ENCODE measurements around the gene PXYLP1. TPM values are rescaled to one million over a fixed set of nuclear protein-coding genes. Genes with fewer than 3 reads are reported as not detected.
"Not testable (repeated sequence)": the region's sequence is repeated elsewhere in the genome, so short reads cannot be mapped to it uniquely, and the experiment has no call there.

PXYLP1 gene
- total and polyA plus RNA-seq, 8 donors = 11.6 to 35.3 (median 28.3) TPM

- Histone ChIP-seq H3K4me1 (peaks cover 5 to 24% of the 10 kb centered on the region in 2 donors), H3K27me3 (no peaks in the 10 kb centered on the region), H3K4me3 (peak overlapping the region; percentile 50 to 73), H3K36me3 (no peaks in the 10 kb centered on the region), H3K27ac (peak overlapping the region; percentile 28 to 85), H3K9me3 (no peaks in the 10 kb centered on the region)
- no peak for ATAC-seq
- DNase-seq = no peak
- intact Hi-C loops (cut with DNase I) = no loop called here
- TF ChIP-seq CTCF (IDR thresholded peaks at IDR 0.05) = no peak
Measured at GRCh38 chr3:141311170-141311495, 79.5 kb downstream of the PXYLP1 start.

- Histone ChIP-seq H3K27ac (peak overlapping the region; percentile 45 to 85), H3K4me3 (peak overlapping the region; percentile 50 to 73), H3K4me1 (peaks cover 5 to 24% of the 10 kb centered on the region in 2 donors), H3K27me3 (no peaks in the 10 kb centered on the region), H3K36me3 (no peaks in the 10 kb centered on the region), H3K9me3 (no peaks in the 10 kb centered on the region)
- peak; percentile 57 to 87 for TF ChIP-seq CTCF (IDR thresholded peaks at IDR 0.05)
- intact Hi-C loops (cut with DNase I) = no loop called here
- DNase-seq (peak; percentile 94 to 99 (median 98)), ATAC-seq (peak; percentile 98)
Measured at GRCh38 chr3:141311496-141312353, 80.1 kb downstream of the PXYLP1 start.

GRCh38 chr3:141312354-141313092 lies 80.9 kb downstream of the PXYLP1 start:
- H3K27ac ChIP-seq = peak overlapping the region; percentile 45 to 85
- intact Hi-C loops (cut with DNase I) = no loop called here

GRCh38 chr3:141313093-141313683 lies 81.6 kb downstream of the PXYLP1 start:
- Histone ChIP-seq H3K36me3 (no peaks in the 10 kb centered on the region), H3K27ac (no peak overlapping the region), H3K4me3 (no peak overlapping the region), H3K9me3 (no peaks in the 10 kb centered on the region), H3K27me3 (no peaks in the 10 kb centered on the region), H3K4me1 (peaks cover 5 to 23% of the 10 kb centered on the region in 2 donors)
- ATAC-seq (no peak), DNase-seq (no peak)
- no peak for TF ChIP-seq CTCF (IDR thresholded peaks at IDR 0.05)
- intact Hi-C loops (cut with DNase I) = no loop called here

More at GRCh38 chr3:141312354-141313092, 80.9 kb downstream of the PXYLP1 start:
- Histone ChIP-seq H3K36me3 (no peaks in the 10 kb centered on the region), H3K4me1 (peaks cover 5 to 24% of the 10 kb centered on the region in 2 donors), H3K27me3 (no peaks in the 10 kb centered on the region), H3K4me3 (peak overlapping the region; percentile 50 to 73), H3K9me3 (no peaks in the 10 kb centered on the region)
- DNase-seq (peak in 1 of 4 donors; percentile 52), ATAC-seq (no peak)
- no peak for TF ChIP-seq CTCF (IDR thresholded peaks at IDR 0.05)

- H3K9me3 ChIP-seq; intact Hi-C loops (cut with DNase I); ATAC-seq; H3K36me3 ChIP-seq; H3K4me3 ChIP-seq; DNase-seq; H3K27ac ChIP-seq; H3K27me3 ChIP-seq: not testable (repeated sequence)
- H3K4me1 ChIP-seq = peaks cover 5 to 16% of the 10 kb centered on the region in 2 donors
Measured at GRCh38 chr3:141314415-141314814, 82.8 kb downstream of the PXYLP1 start.
